HEK293T (cell line): ENCODE measurements around the gene ATP8A2.
A peak's percentile ranks its signal among the peaks of the same experiment; 100 is the strongest.

ENCODE experiments used
- CTCF ChIA-PET: fragments of 350-600 bp; formaldehyde crosslinking; extraction: SDS; loops from one replicate; lab custom pipeline; 2021; ENCODE audit warnings: antibody characterized with exemption, inconsistent platforms; lab: Yijun Ruan, JAX
- POLR2A ChIA-PET: fragments of 350-600 bp; formaldehyde crosslinking; extraction: SDS; loops from one replicate; lab custom pipeline; 2020; ENCODE audit warnings: antibody characterized with exemption, inconsistent platforms; lab: Yijun Ruan, JAX
- DNase-seq: peaks from one replicate; pipeline ENCODE4 v3.0.0; 2012; ENCODE audit warnings: mixed read lengths; ENCODE audit errors: extremely low spot score
- ARNT ChIP-seq: fragments of 450-650 bp; IDR thresholded peaks from 2 replicates; pipeline ENCODE4 v1.6.1; 2017; ENCODE audit warnings: mild to moderate bottlenecking
- BHLHE40 ChIP-seq: fragments of 450-650 bp; IDR thresholded peaks from 2 replicates; pipeline ENCODE4 v1.6.1; 2016; ENCODE audit warnings: mild to moderate bottlenecking, moderate library complexity, borderline replicate concordance
- CTBP1 ChIP-seq: fragments of 450-650 bp; IDR thresholded peaks from 2 replicates; pipeline ENCODE4 v1.6.1; 2016; ENCODE audit warnings: borderline replicate concordance
- ELF4 ChIP-seq: fragments of 450-650 bp; IDR thresholded peaks from 2 replicates; pipeline ENCODE4 v1.6.1; 2017; ENCODE audit warnings: antibody characterized with exemption
- FOXA1 ChIP-seq: fragments of 450-650 bp; IDR thresholded peaks from 2 replicates; pipeline ENCODE4 v1.6.1; 2016; ENCODE audit warnings: mild to moderate bottlenecking
- FOXK2 ChIP-seq: fragments of 450-650 bp; IDR thresholded peaks from 2 replicates; pipeline ENCODE4 v1.6.1; 2016; ENCODE audit warnings: mild to moderate bottlenecking
- FOXM1 ChIP-seq: fragments of 450-650 bp; IDR thresholded peaks from 2 replicates; pipeline ENCODE4 v1.6.1; 2017; ENCODE audit warnings: mild to moderate bottlenecking, borderline replicate concordance
- HDGF ChIP-seq: fragments of 450-650 bp; IDR thresholded peaks from 2 replicates; pipeline ENCODE4 v1.6.1; 2017; ENCODE audit warnings: antibody characterized with exemption, borderline replicate concordance
- L3MBTL2 ChIP-seq: fragments of 450-650 bp; conservative IDR thresholded peaks from 2 replicates; pipeline ENCODE4 v1.6.1; 2016; ENCODE audit warnings: mild to moderate bottlenecking
- LEF1 ChIP-seq: fragments of 450-650 bp; IDR thresholded peaks from 2 replicates; pipeline ENCODE4 v1.6.1; 2017; ENCODE audit warnings: mild to moderate bottlenecking, borderline replicate concordance
- NFRKB ChIP-seq: fragments of 450-650 bp; IDR thresholded peaks from 2 replicates; pipeline ENCODE4 v1.6.1; 2016; ENCODE audit warnings: mild to moderate bottlenecking, moderate library complexity
- PKNOX1 ChIP-seq: fragments of 450-650 bp; IDR thresholded peaks from 2 replicates; pipeline ENCODE4 v1.6.1; 2016
- SP1 ChIP-seq: fragments of 450-650 bp; IDR thresholded peaks from 2 replicates; pipeline ENCODE4 v1.6.1; 2017
- SUZ12 ChIP-seq: fragments of 450-650 bp; IDR thresholded peaks from 2 replicates; pipeline ENCODE4 v1.6.1; 2016; ENCODE audit warnings: mild to moderate bottlenecking
- TARDBP ChIP-seq: fragments of 450-650 bp; IDR thresholded peaks from 2 replicates; pipeline ENCODE4 v1.6.1; 2016
- ZNF384 ChIP-seq: fragments of 450-650 bp; IDR thresholded peaks from 2 replicates; pipeline ENCODE4 v1.6.1; 2016

Gene ATP8A2

DNA sequence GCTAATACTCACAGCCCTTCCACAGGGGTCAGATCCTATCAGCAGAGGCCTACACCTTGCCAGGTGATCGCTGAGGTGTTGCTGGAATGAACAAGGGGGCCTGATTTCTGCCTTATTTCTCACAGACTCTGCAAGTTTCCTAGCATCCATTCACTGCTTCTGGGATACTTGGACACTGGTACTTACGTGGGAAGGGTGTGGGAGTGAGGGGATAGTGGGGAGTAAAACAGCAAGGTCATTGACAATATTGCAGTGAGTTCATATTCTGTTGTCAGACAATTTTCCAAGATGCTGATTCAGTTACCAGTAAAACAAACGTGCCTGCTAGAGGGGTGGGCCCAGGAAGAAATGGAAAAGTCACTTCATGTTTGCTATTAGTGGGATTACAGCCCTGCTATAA is 403.5 kb downstream of the ATP8A2 start:
- no peak for DNase-seq
- ChIA-PET POLR2A (no interaction called here), CTCF (no interaction called here)
- TF ChIP-seq FOXK2, result no peak
- no peak for TF ChIP-seq CTBP1
- no peak for TF ChIP-seq SUZ12
- no peak for TF ChIP-seq TARDBP
- no peak for TF ChIP-seq FOXA1
- no peak for TF ChIP-seq LEF1
- no peak for TF ChIP-seq PKNOX1
- TF ChIP-seq HDGF, result no peak
- no peak for TF ChIP-seq ARNT
- no peak for TF ChIP-seq ELF4
- TF ChIP-seq NFRKB, result no peak

DNA sequence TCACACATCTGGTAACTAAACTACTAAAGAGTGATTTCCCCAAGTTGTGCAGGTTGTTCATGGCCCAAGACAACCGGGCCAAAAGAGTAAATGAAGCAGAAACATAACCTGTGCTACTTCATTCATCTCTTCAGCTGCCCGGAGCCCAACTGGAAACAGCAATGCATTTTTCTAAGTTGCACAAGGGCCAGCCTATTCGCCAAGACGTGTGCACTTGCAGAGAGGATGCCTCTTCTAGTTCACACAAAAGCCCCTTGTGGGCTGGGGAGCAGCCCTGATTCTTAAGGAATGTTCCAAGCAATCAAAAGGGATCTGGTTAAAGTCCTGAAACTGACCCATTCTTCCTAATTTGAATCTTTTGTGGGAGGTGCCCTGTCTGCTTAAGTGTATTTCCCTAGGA is 404.2 kb downstream of the ATP8A2 start:
- no peak for DNase-seq
- POLR2A ChIA-PET, result no interaction called here
- CTCF ChIA-PET, result no interaction called here
- TF ChIP-seq ELF4, result no peak
- TF ChIP-seq LEF1, result no peak
- no peak for TF ChIP-seq L3MBTL2

GRCh38 chr13:25776722-25777121 is 404.9 kb downstream of the ATP8A2 start:
- DNase-seq, result no peak
- ChIA-PET POLR2A (no interaction called here), CTCF (no interaction called here)
- TF ChIP-seq ARNT (no peak), FOXK2 (no peak), CTBP1 (no peak), HDGF (no peak), SP1 (no peak), FOXA1 (no peak), SUZ12 (no peak), BHLHE40 (no peak), TARDBP (no peak), LEF1 (no peak), FOXM1 (no peak), NFRKB (no peak), PKNOX1 (no peak), ELF4 (no peak), L3MBTL2 (no peak), ZNF384 (no peak)

- POLR2A ChIA-PET, result no interaction called here
- DNase-seq, result no peak
- no peak for TF ChIP-seq PKNOX1
- TF ChIP-seq ZNF384, result peak; percentile 19; the same call in 1 of the 2 replicates
- CTCF ChIA-PET, result no interaction called here
Measured at GRCh38 chr13:25777509-25777908, 405.7 kb downstream of the ATP8A2 start.

- ChIA-PET CTCF (no interaction called here), POLR2A (no interaction called here)
- no peak for DNase-seq
- no peak for TF ChIP-seq FOXK2
- TF ChIP-seq BHLHE40, result no peak
- TF ChIP-seq TARDBP, result no peak
- no peak for TF ChIP-seq SUZ12
- TF ChIP-seq FOXM1, result no peak
- TF ChIP-seq NFRKB, result no peak
- no peak for TF ChIP-seq CTBP1
- TF ChIP-seq LEF1, result no peak
Measured at GRCh38 chr13:25778365-25778764, 406.6 kb downstream of the ATP8A2 start.

GRCh38 chr13:25778808-25779305 is 407.1 kb downstream of the ATP8A2 start:
- TF ChIP-seq FOXA1 (no peak), ELF4 (no peak), FOXM1 (no peak), SP1 (no peak), L3MBTL2 (no peak), BHLHE40 (no peak), ARNT (no peak), SUZ12 (no peak), NFRKB (no peak), TARDBP (no peak), CTBP1 (no peak), PKNOX1 (no peak), FOXK2 (no peak), LEF1 (no peak), HDGF (no peak), ZNF384 (no peak)
- CTCF ChIA-PET, result interaction anchor here (0.6 kb wide), 1 partner anchor 258 kb away, joined by 6 read pairs; no protein-coding TSS in a partner anchor
- DNase-seq, result no peak
- POLR2A ChIA-PET, result no interaction called here
